A549 (cell line): ENCODE data around the gene TPM1. TPM values are rescaled to one million over a fixed set of nuclear protein-coding genes. Genes with fewer than 3 reads are reported as not detected.

Source experiments
- ATAC-seq, 2 experiments: fragments of 200-7000 bp in 1 of 2; fragments of >200 bp in 1 of 2; cut with Nextera tagmentation in 1 of 2; cut with Tn5 transposase in 1 of 2; 3 replicates each; pipeline versions ENCODE4 v1.8.0 to v1.9.1; 2018 to 2020; ENCODE audit warnings: mild to moderate bottlenecking in 1 of 2, moderate library complexity in 1 of 2
- CTCF ChIA-PET: fragments of 300-600 bp; sonication (Branson Sonifier 250); formaldehyde crosslinking; extraction: SDS; loops from one replicate; lab custom pipeline; 2021; ENCODE audit warnings: antibody characterized with exemption, inconsistent platforms; lab: Yijun Ruan, JAX
- POLR2A ChIA-PET: fragments of 350-600 bp; formaldehyde crosslinking; extraction: SDS; loops from one replicate; lab custom pipeline; 2021; ENCODE audit warnings: antibody characterized with exemption, inconsistent platforms; lab: Yijun Ruan, JAX
- DNase-seq, 2 experiments: peaks; one replicate each; pipeline versions ENCODE4 v3.0.0 to v3.0.0-alpha.2; 2011 to 2016; ENCODE audit warnings: low read depth in 1 of 2, low spot score in 1 of 2
- FAIRE-seq: peaks from 2 replicates; lab custom pipeline; 2011; peaks lifted over from hg19 to GRCh38; lab: Jason Lieb, UNC
- H3K27ac ChIP-seq, 2 experiments: fragments of >200 bp; sonication (Bioruptor Twin); formaldehyde crosslinking; 3 replicates each; pipeline ENCODE4 v1.5.1; 2016 to 2017
- H3K4me1 ChIP-seq: fragments of >200 bp; sonication (Bioruptor Twin); formaldehyde crosslinking; 3 replicates; pipeline ENCODE4 v1.6.1; 2016
- H3K4me2 ChIP-seq: fragments of >200 bp; sonication (Bioruptor Twin); formaldehyde crosslinking; 3 replicates; pipeline ENCODE4 v1.6.1; 2016
- H3K4me3 ChIP-seq: fragments of >200 bp; sonication (Bioruptor Twin); formaldehyde crosslinking; 3 replicates; pipeline ENCODE4 v1.5.1; 2016
- H3K9me3 ChIP-seq: fragments of >200 bp; sonication (Bioruptor Twin); formaldehyde crosslinking; 3 replicates; pipeline ENCODE4 v1.6.1; 2016
- CBX8 ChIP-seq: fragments of 200-600 bp; sonication (generic); IDR thresholded peaks from 2 replicates; pipeline ENCODE4 v1.6.1; 2016
- CEBPB ChIP-seq, 2 experiments: fragments of >200 bp in 1 of 2; sonication (Bioruptor Twin) in 1 of 2; formaldehyde crosslinking in 1 of 2; IDR thresholded peaks; 2 replicates each; pipeline ENCODE4 v1.6.1; 2012 to 2016
- CTCF ChIP-seq: fragments of >200 bp; sonication (Bioruptor Twin); formaldehyde crosslinking; IDR thresholded peaks from 3 replicates; pipeline ENCODE4 v1.5.1; 2016
- FOXS1 ChIP-seq: fragments of 250-450 bp; sonication (Bioruptor Pico); IDR thresholded peaks from 2 replicates; pipeline ENCODE4 v1.5.0; 2020; ENCODE audit warnings: mild to moderate bottlenecking, moderate library complexity
- KDM5A ChIP-seq: fragments of 200-600 bp; sonication (generic); IDR thresholded peaks from 2 replicates; pipeline ENCODE4 v1.6.1; 2016; ENCODE audit warnings: antibody characterized with exemption, mild to moderate bottlenecking
- MYC ChIP-seq: IDR thresholded peaks from 2 replicates; pipeline ENCODE4 v1.6.1; 2012; ENCODE audit warnings: mild to moderate bottlenecking, inconsistent platforms, low read length, improper control_type of control experiment, borderline replicate concordance
- NPAS2 ChIP-seq: fragments of 250-450 bp; sonication (Bioruptor Pico); IDR thresholded peaks from 2 replicates; pipeline ENCODE4 v1.8.0; 2022; ENCODE audit warnings: mild to moderate bottlenecking, moderate library complexity, borderline replicate concordance
- RCOR1 ChIP-seq: fragments of 150-350 bp; IDR thresholded peaks from 2 replicates; pipeline ENCODE4 v1.6.1; 2014; ENCODE audit warnings: antibody characterized with exemption, low read length, low read depth
- RNF2 ChIP-seq: fragments of 200-600 bp; sonication (generic); IDR thresholded peaks from 2 replicates; pipeline ENCODE4 v1.6.1; 2016; ENCODE audit warnings: low read depth, mild to moderate bottlenecking, antibody characterized with exemption, moderate library complexity, borderline replicate concordance
- ZNF302 ChIP-seq: fragments of 250-450 bp; sonication (Bioruptor Pico); IDR thresholded peaks from 2 replicates; pipeline ENCODE4 v1.9.0; 2021; ENCODE audit warnings: inconsistent platforms, mild to moderate bottlenecking, moderate library complexity
- WGBS: methylation state at CpG from one replicate; pipeline ENCODE4 v1.1.6; 2017; ENCODE audit errors: missing lambda C conversion rate; 5-methylcytosine and 5-hydroxymethylcytosine counted together
- polyA plus RNA-seq, 4 experiments: library from polyadenylated mRNA; depleted of rRNA in 3 of 4; stranded (reverse); fragments of >200 nt; fragmentation: RNase III in 1 of 4; extraction: RNeasy Plus Mini Kit Qiagen cat#74134 plus additional on column Dnase treatment in 1 of 4; gene quantifications; 2 replicates in 3 of 4; 3 replicates in 1 of 4; pipeline ENCODE4 v1.2.3, GENCODE V29; 2011 to 2017
- TF ChIP-seq, protein P1 (sequence below): fragments of >200 bp; sonication (Bioruptor Twin); formaldehyde crosslinking; IDR thresholded peaks from 2 replicates; pipeline ENCODE4 v1.6.1; 2016
- TF ChIP-seq, protein P2 (sequence below): fragments of 450-650 bp; IDR thresholded peaks from 2 replicates; pipeline ENCODE4 v1.6.1; 2014; ENCODE audit warnings: antibody characterized with exemption
- TF ChIP-seq, protein P3 (sequence below): fragments of 250-450 bp; sonication (Bioruptor Pico); IDR thresholded peaks from 2 replicates; pipeline ENCODE4 v1.5.0; 2021; ENCODE audit warnings: mild to moderate bottlenecking, moderate library complexity, borderline replicate concordance
- TF ChIP-seq, protein P4 (sequence below): fragments of 250-450 bp; sonication (Bioruptor Pico); IDR thresholded peaks from 2 replicates; pipeline ENCODE4 v1.5.0; 2020; ENCODE audit warnings: low read depth, mild to moderate bottlenecking, moderate library complexity
- TF ChIP-seq, protein P5 (sequence below): fragments of >200 bp; sonication (Bioruptor Twin); formaldehyde crosslinking; IDR thresholded peaks from 3 replicates; pipeline ENCODE4 v1.6.1; 2016

The TPM1 gene
- polyA plus RNA-seq, 2 of the 4 experiments (the other 2 are of a cell fraction) = 894 to 954 TPM

DNA sequence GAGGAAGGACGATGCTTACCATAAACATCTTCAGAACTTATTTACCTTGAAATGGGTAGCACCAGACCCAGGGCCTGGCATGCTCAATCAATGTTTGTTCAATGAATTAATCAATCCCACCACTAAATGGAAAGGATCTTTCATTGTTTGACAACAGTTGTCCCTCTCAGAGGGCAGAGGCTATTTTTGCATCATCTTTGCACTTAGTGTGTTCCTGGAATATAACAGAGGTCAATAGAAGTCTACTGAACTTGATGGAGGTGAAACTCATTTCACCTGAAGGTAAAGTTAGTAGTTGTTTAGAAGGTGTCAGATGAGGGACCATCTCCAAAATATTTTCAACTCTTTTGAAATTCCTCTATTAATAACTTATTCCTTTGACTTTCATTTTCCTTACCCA lies 42.3 kb downstream of the TPM1 start:
- CTCF ChIA-PET = interaction anchor here (2.2 to 50.6 kb wide), 3 partner anchors 6 to 343 kb away, joined by 4 to 1136 read pairs (median 1136); partner anchors contain the start of gene TPM1
- POLR2A ChIA-PET = no interaction called here
- H3K4me2 ChIP-seq = no peak overlapping the region
- TF ChIP-seq, protein P1, sequence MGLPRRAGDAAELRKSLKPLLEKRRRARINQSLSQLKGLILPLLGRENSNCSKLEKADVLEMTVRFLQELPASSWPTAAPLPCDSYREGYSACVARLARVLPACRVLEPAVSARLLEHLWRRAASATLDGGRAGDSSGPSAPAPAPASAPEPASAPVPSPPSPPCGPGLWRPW = no peak
- TF ChIP-seq KDM5A = no peak
- TF ChIP-seq, protein P2, sequence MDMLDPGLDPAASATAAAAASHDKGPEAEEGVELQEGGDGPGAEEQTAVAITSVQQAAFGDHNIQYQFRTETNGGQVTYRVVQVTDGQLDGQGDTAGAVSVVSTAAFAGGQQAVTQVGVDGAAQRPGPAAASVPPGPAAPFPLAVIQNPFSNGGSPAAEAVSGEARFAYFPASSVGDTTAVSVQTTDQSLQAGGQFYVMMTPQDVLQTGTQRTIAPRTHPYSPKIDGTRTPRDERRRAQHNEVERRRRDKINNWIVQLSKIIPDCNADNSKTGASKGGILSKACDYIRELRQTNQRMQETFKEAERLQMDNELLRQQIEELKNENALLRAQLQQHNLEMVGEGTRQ = no peak
- TF ChIP-seq ZNF302 (CRISPR knock-in tag) = no peak
- TF ChIP-seq NPAS2 (CRISPR knock-in tag) = no peak
- TF ChIP-seq RCOR1 = no peak
- TF ChIP-seq, protein P3, sequence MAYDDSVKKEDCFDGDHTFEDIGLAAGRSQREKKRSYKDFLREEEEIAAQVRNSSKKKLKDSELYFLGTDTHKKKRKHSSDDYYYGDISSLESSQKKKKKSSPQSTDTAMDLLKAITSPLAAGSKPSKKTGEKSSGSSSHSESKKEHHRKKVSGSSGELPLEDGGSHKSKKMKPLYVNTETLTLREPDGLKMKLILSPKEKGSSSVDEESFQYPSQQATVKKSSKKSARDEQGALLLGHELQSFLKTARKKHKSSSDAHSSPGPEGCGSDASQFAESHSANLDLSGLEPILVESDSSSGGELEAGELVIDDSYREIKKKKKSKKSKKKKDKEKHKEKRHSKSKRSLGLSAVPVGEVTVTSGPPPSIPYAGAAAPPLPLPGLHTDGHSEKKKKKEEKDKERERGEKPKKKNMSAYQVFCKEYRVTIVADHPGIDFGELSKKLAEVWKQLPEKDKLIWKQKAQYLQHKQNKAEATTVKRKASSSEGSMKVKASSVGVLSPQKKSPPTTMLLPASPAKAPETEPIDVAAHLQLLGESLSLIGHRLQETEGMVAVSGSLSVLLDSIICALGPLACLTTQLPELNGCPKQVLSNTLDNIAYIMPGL (CRISPR knock-in tag) = no peak
- no peak for TF ChIP-seq FOXS1
- TF ChIP-seq CBX8 = no peak
- no peak for TF ChIP-seq CEBPB (IDR thresholded peaks at IDR 0.05)
- no peak for TF ChIP-seq MYC
- TF ChIP-seq CTCF = no peak
- H3K27ac ChIP-seq = peak overlapping the region; percentile 25 to 84; a peak in 5 of 6 replicates
- no peak for FAIRE-seq
- no peaks in the 10 kb centered on the region for H3K9me3 ChIP-seq
- no peak for ATAC-seq
- no peak for DNase-seq
- no peak overlapping the region for H3K4me3 ChIP-seq
- peaks cover 76% of the 10 kb centered on the region for H3K4me1 ChIP-seq
- WGBS = 84% methylated on average over 1 of the region's 1 CpG

GRCh38 chr15:63085289-63085688 lies 42.7 kb downstream of the TPM1 start:
- no peak overlapping the region for H3K4me2 ChIP-seq
- H3K27ac ChIP-seq = peak overlapping the region; percentile 25 to 84; a peak in 4 of 6 replicates
- H3K4me1 ChIP-seq = peaks cover 76% of the 10 kb centered on the region
- no peak for TF ChIP-seq RCOR1
- TF ChIP-seq, protein P3 (CRISPR knock-in tag) = no peak
- TF ChIP-seq RNF2 = no peak
- TF ChIP-seq, protein P4, sequence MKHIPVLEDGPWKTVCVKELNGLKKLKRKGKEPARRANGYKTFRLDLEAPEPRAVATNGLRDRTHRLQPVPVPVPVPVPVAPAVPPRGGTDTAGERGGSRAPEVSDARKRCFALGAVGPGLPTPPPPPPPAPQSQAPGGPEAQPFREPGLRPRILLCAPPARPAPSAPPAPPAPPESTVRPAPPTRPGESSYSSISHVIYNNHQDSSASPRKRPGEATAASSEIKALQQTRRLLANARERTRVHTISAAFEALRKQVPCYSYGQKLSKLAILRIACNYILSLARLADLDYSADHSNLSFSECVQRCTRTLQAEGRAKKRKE (CRISPR knock-in tag) = no peak
- TF ChIP-seq, protein P5, sequence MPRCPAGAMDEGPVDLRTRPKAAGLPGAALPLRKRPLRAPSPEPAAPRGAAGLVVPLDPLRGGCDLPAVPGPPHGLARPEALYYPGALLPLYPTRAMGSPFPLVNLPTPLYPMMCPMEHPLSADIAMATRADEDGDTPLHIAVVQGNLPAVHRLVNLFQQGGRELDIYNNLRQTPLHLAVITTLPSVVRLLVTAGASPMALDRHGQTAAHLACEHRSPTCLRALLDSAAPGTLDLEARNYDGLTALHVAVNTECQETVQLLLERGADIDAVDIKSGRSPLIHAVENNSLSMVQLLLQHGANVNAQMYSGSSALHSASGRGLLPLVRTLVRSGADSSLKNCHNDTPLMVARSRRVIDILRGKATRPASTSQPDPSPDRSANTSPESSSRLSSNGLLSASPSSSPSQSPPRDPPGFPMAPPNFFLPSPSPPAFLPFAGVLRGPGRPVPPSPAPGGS = no peak
- no peak for TF ChIP-seq CBX8
- TF ChIP-seq, all 56 proteins: peak for 0
- DNase-seq (no peak), ATAC-seq (no peak), FAIRE-seq (no peak)
- 71% methylated on average over 4 of the region's 4 CpGs for WGBS
- ChIA-PET POLR2A (interaction anchor here (1.7 kb wide), 1 partner anchor 72 kb away, joined by 3 read pairs; the partner anchor contains the start of gene RPS27L), CTCF (interaction anchor here (36.9 to 50.6 kb wide), 2 partner anchors 7 to 25 kb away, joined by 1136 read pairs; partner anchors contain the start of gene TPM1)
- Histone ChIP-seq H3K9me3 (no peaks in the 10 kb centered on the region), H3K4me3 (no peak overlapping the region)
